IMR-90 (cell line): ENCODE data around the gene KRTAP5-7. TPM values are rescaled to one million over a fixed set of nuclear protein-coding genes. Genes with fewer than 3 reads are reported as not detected.
"Not testable (repeated sequence)": the region's sequence is repeated elsewhere in the genome, so short reads cannot be mapped to it uniquely, and the experiment has no call there.

Source experiments
- ATAC-seq: fragments of 200-7000 bp; cut with Tn5 transposase; 2 replicates; pipeline ENCODE4 v1.9.1; 2020; ENCODE audit warnings: low read depth, mild to moderate bottlenecking, moderate library complexity
- BruUV-seq: library from RNA; stranded (reverse); fragments of 400-500 nt; replicated peaks from 2 replicates; lab custom pipeline; 2021; lab: Mats Ljungman, UMichigan
- CTCF ChIA-PET: fragments of 300-600 bp; formaldehyde crosslinking; extraction: SDS; loops from one replicate; lab custom pipeline; 2021; ENCODE audit warnings: antibody characterized with exemption; lab: Yijun Ruan, JAX
- POLR2A ChIA-PET: fragments of 300-600 bp; sonication (Branson Sonifier 250); formaldehyde crosslinking; loops from one replicate; lab custom pipeline; 2022; ENCODE audit warnings: antibody characterized with exemption; ENCODE audit not compliant: unreplicated experiment; lab: Charles Lee
- DNase-seq: peaks from one replicate; pipeline ENCODE4 v3.0.0; 2013
- H2AFZ ChIP-seq: replicated peaks from 2 replicates; pipeline ENCODE3; 2013; ENCODE audit warnings: low read length, mild to moderate bottlenecking; ENCODE audit not compliant: poor library complexity
- H2AK5ac ChIP-seq: 2 replicates; pipeline ENCODE4 v1.6.1; 2013; ENCODE audit warnings: low read depth, low read length, inconsistent platforms
- H2AK9ac ChIP-seq: replicated peaks from 2 replicates; pipeline ENCODE3; 2013; ENCODE audit warnings: mild to moderate bottlenecking, low read depth, low read length, moderate library complexity; ENCODE audit not compliant: poor library complexity
- H2BK120ac ChIP-seq: 2 replicates; pipeline ENCODE4 v1.6.1; 2013; ENCODE audit warnings: low read depth, low read length, inconsistent platforms
- H2BK15ac ChIP-seq: 3 replicates; pipeline ENCODE4 v1.6.1; 2013; ENCODE audit warnings: low read depth, low read length, inconsistent platforms
- H2BK20ac ChIP-seq: 2 replicates; pipeline ENCODE4 v1.6.1; 2013; ENCODE audit warnings: low read depth, mild to moderate bottlenecking, inconsistent platforms, low read length, moderate library complexity
- H2BK5ac ChIP-seq: 2 replicates; pipeline ENCODE4 v1.6.1; 2013; ENCODE audit warnings: mild to moderate bottlenecking, low read depth, low read length, inconsistent platforms; ENCODE audit not compliant: poor library complexity, severe bottlenecking
- H3K14ac ChIP-seq: replicated peaks from 2 replicates; pipeline ENCODE4 v1.6.1; 2013; ENCODE audit warnings: low read depth, low read length, inconsistent platforms
- H3K18ac ChIP-seq: 2 replicates; pipeline ENCODE4 v1.6.1; 2013; ENCODE audit warnings: low read depth, low read length, control low read depth
- H3K23ac ChIP-seq: 2 replicates; pipeline ENCODE4 v1.6.1; 2013; ENCODE audit warnings: low read depth, low read length, inconsistent platforms
- H3K27ac ChIP-seq: 2 replicates; pipeline ENCODE4 v1.5.1; 2013; ENCODE audit warnings: mild to moderate bottlenecking, control low read depth, low read length; ENCODE audit not compliant: insufficient read depth
- H3K27me3 ChIP-seq: 2 replicates; pipeline ENCODE4 v1.6.1; 2013; ENCODE audit warnings: low read length; ENCODE audit not compliant: control insufficient read depth, insufficient read depth
- H3K36me3 ChIP-seq: 2 replicates; pipeline ENCODE4 v1.6.1; 2013; ENCODE audit warnings: low read length, mixed read lengths; ENCODE audit not compliant: control insufficient read depth, insufficient read depth
- H3K4ac ChIP-seq: 2 replicates; pipeline ENCODE4 v1.6.1; 2013; ENCODE audit warnings: low read depth, low read length, inconsistent platforms
- H3K4me1 ChIP-seq: 2 replicates; pipeline ENCODE4 v1.6.1; 2013; ENCODE audit warnings: low read length, mixed read lengths; ENCODE audit not compliant: control insufficient read depth, insufficient read depth
- H3K4me2 ChIP-seq: 2 replicates; pipeline ENCODE4 v1.6.1; 2013; ENCODE audit warnings: low read depth, mild to moderate bottlenecking, control low read depth, low read length, moderate library complexity
- H3K4me3 ChIP-seq: 2 replicates; pipeline ENCODE4 v1.5.1; 2013; ENCODE audit warnings: low read depth, mild to moderate bottlenecking, control low read depth, low read length, moderate library complexity; ENCODE audit not compliant: insufficient read depth
- H3K56ac ChIP-seq: 2 replicates; pipeline ENCODE4 v1.6.1; 2013; ENCODE audit warnings: low read length, inconsistent platforms; ENCODE audit not compliant: insufficient read depth; ENCODE audit errors: extremely low read depth
- H3K79me1 ChIP-seq, 2 experiments: 2 replicates each; pipeline ENCODE4 v1.6.1; 2013; ENCODE audit warnings: low read length in 2 of 2, inconsistent platforms in 1 of 2, low read depth in 1 of 2
- H3K9ac ChIP-seq: 2 replicates; pipeline ENCODE4 v1.6.1; 2013; ENCODE audit warnings: low read depth, low read length, control low read depth
- H3K9me1 ChIP-seq: 2 replicates; pipeline ENCODE4 v1.6.1; 2013; ENCODE audit warnings: low read length, inconsistent platforms; ENCODE audit not compliant: insufficient read depth
- H3K9me3 ChIP-seq: 2 replicates; pipeline ENCODE4 v1.6.1; 2013; ENCODE audit warnings: low read length; ENCODE audit not compliant: control insufficient read depth, insufficient read depth
- H4K20me1 ChIP-seq: 2 replicates; pipeline ENCODE4 v1.6.1; 2013; ENCODE audit warnings: low read length, inconsistent platforms; ENCODE audit not compliant: insufficient read depth
- H4K5ac ChIP-seq: 2 replicates; pipeline ENCODE4 v1.6.1; 2013; ENCODE audit warnings: mild to moderate bottlenecking, low read depth, low read length, control low read depth
- H4K8ac ChIP-seq, 2 experiments: 2 replicates each; pipeline ENCODE4 v1.6.1; 2013; ENCODE audit warnings: low read depth in 2 of 2, low read length in 2 of 2, control low read depth in 1 of 2, inconsistent platforms in 1 of 2
- H4K91ac ChIP-seq: 2 replicates; pipeline ENCODE4 v1.6.1; 2013; ENCODE audit warnings: low read depth, low read length, inconsistent platforms; ENCODE audit not compliant: insufficient read depth
- WGBS, 2 experiments: methylation state at CpG; one replicate each; pipeline versions ENCODE4 v1.1.5 to v1.1.7; 2013; ENCODE audit warnings: missing lambda C conversion rate in 2 of 2; ENCODE audit not compliant: insufficient read length in 1 of 2; ENCODE audit errors: extremely low coverage in 2 of 2; 5-methylcytosine and 5-hydroxymethylcytosine counted together
- dilution Hi-C: fragments of 300-500 bp; cut with HindIII; formaldehyde crosslinking; loops from one replicate; pipeline ENCODE4 v1.14.3; 2018; ENCODE audit warnings: low sequenced_read_pairs; ENCODE audit not compliant: unreplicated experiment
- in situ Hi-C: fragments of 300-500 bp; cut with MboI; formaldehyde crosslinking; loops from 3 replicates; pipeline ENCODE4 v1.14.3; 2019; ENCODE audit warnings: low sequenced_read_pairs, inconsistent platforms, mixed read lengths
- intact Hi-C: fragments of 100-400 bp; cut with micrococcal nuclease; formaldehyde crosslinking; loops from 2 replicates; pipeline ENCODE4 v1.10.0; 2022
- polyA plus RNA-seq, 3 experiments: library from polyadenylated mRNA; depleted of rRNA; stranded (reverse); fragments of >200 nt; gene quantifications; 2 replicates each; pipeline ENCODE4 v1.2.3, GENCODE V29; 2012; ENCODE audit warnings: low replicate concordance in 1 of 3
- total RNA-seq: library from RNA; depleted of rRNA; stranded (reverse); fragments of >200 nt; gene quantifications from 2 replicates; pipeline ENCODE4 v1.2.3, GENCODE V29; 2012

The KRTAP5-7 gene
- total and polyA plus RNA-seq, 2 of the 4 experiments (the other 2 are of a cell fraction): not detected

- H3K9me3 ChIP-seq, ATAC-seq, H3K27me3 ChIP-seq, H4K5ac ChIP-seq, H3K4me3 ChIP-seq, H3K4me1 ChIP-seq, H2BK20ac ChIP-seq, H3K18ac ChIP-seq, H4K8ac ChIP-seq, H3K9ac ChIP-seq, BruUV-seq, H2BK15ac ChIP-seq, H3K4ac ChIP-seq, H3K27ac ChIP-seq, CTCF ChIA-PET, H2AK9ac ChIP-seq, H3K4me2 ChIP-seq, intact Hi-C loops, H3K9me1 ChIP-seq, H2BK120ac ChIP-seq, POLR2A ChIA-PET, H2AFZ ChIP-seq, dilution Hi-C loops, H3K36me3 ChIP-seq, H4K91ac ChIP-seq, H3K56ac ChIP-seq, H3K23ac ChIP-seq, H3K79me1 ChIP-seq, H4K20me1 ChIP-seq, H3K14ac ChIP-seq, H2AK5ac ChIP-seq, DNase-seq, H2BK5ac ChIP-seq, in situ Hi-C loops: not testable (repeated sequence)
- WGBS, 2 experiments: no CpG with 5 or more reads among the region's 4 CpGs
Observed at GRCh38 chr11:71537977-71538665, 11.1 kb downstream of the KRTAP5-7 start, which contains the start of gene KRTAP5-8. KRTAP5-8 (plus strand) TSS chr11:71538025; CDS start chr11:71538056, 31 bp downstream.
